Measurements from ENCODE around the gene DHX35.

Gene DHX35

DNA sequence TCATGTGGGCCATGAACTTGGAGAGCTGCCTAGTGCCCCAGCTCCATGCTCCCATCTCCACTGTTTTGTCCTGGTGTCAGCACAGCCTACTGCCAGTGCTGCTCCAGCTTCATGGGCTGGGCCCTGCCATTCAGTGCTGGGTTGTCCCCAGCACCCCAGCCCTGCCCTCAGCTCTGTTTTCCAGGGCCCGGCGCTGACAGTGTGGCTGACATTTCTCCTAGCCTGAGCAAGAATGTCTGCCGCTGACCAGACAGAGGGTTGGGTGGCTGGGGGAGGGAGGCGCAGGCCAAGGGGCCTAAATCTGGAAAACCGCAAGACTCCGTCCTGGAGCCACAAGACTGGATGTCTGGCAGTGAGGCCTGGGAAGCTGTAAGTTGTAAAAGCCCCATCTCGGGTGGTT, 78.9 kb downstream of the DHX35 start:
- no peaks in the 10 kb centered on the region for H3K9me3 Mint-ChIP-seq

DNA sequence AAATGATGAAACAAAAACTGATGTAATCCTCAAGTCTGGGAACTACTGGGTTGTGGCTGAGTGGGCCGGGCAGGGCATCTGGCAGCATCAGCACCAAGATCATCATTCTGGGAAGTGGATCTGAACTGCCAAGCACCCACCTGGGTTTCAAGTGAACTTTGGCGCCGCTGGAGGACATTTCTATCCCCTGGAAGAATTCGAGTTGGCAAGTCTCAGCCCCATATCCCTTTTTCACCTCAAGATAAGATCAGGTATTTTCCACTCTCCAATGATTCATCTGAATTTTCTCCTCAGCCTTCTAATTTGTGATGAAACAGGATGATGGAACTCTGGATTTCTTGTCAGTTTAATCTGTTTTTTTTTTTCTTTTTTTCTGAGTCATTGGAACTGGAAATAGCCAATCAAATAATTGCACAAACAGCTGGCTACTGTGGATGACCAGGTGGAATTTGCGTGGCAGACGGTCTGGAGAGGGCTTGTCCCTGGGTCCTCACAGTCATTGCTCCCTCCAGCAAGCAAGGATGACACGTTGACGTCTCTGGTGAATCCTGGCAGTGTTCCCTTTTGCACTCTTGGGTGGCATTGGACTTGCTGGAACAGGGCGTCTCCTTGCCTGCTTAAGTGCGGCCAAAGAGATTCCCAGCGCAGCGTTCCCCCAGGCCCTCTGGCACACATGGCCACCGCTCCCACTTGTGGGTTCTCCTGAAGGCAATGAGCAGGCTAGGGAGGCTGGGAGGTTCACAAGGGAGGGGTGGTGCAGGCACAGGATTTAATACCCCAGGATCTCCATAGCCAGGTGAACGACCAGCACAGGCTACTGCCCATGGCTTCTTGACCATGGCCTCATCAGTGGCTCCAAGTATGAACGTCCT, 80.4 kb downstream of the DHX35 start:
- no peaks in the 10 kb centered on the region for H3K27me3 Mint-ChIP-seq (ENCODE audit: low read depth, poor library complexity)
- TF ChIP-seq, protein P1, sequence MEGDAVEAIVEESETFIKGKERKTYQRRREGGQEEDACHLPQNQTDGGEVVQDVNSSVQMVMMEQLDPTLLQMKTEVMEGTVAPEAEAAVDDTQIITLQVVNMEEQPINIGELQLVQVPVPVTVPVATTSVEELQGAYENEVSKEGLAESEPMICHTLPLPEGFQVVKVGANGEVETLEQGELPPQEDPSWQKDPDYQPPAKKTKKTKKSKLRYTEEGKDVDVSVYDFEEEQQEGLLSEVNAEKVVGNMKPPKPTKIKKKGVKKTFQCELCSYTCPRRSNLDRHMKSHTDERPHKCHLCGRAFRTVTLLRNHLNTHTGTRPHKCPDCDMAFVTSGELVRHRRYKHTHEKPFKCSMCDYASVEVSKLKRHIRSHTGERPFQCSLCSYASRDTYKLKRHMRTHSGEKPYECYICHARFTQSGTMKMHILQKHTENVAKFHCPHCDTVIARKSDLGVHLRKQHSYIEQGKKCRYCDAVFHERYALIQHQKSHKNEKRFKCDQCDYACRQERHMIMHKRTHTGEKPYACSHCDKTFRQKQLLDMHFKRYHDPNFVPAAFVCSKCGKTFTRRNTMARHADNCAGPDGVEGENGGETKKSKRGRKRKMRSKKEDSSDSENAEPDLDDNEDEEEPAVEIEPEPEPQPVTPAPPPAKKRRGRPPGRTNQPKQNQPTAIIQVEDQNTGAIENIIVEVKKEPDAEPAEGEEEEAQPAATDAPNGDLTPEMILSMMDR (IDR thresholded peaks at IDR 0.05) = no peak
- H3K27ac Mint-ChIP-seq = peak overlapping the region; percentile 17
- H3K36me3 Mint-ChIP-seq (ENCODE audit: low read depth) = peaks cover 40% of the 10 kb centered on the region
- H3K4me3 Mint-ChIP-seq = no peak overlapping the region
- H3K4me1 Mint-ChIP-seq = peaks cover 3% of the 10 kb centered on the region
- no peak for DNase-seq
- no peaks in the 10 kb centered on the region for H3K9me3 Mint-ChIP-seq

More for the DNA sequence above, 78.9 kb downstream of the DHX35 start:
- TF ChIP-seq, protein P1 (IDR thresholded peaks at IDR 0.05) = no peak
- peaks cover 3% of the 10 kb centered on the region for H3K4me1 Mint-ChIP-seq
- peak overlapping the region; percentile 60 for H3K27ac Mint-ChIP-seq
- H3K27me3 Mint-ChIP-seq (ENCODE audit: low read depth, poor library complexity) = no peaks in the 10 kb centered on the region
- DNase-seq = no peak
- H3K36me3 Mint-ChIP-seq (ENCODE audit: low read depth) = peaks cover 51% of the 10 kb centered on the region
- no peak overlapping the region for H3K4me3 Mint-ChIP-seq

GRCh38 chr20:39044501-39044900, 82.4 kb downstream of the DHX35 start:
- Mint-ChIP-seq H3K27ac (no peak overlapping the region), H3K4me1 (peaks cover 4% of the 10 kb centered on the region), H3K36me3 (ENCODE audit: low read depth) (peaks cover 34% of the 10 kb centered on the region), H3K27me3 (ENCODE audit: low read depth, poor library complexity) (peaks cover 3% of the 10 kb centered on the region), H3K4me3 (no peak overlapping the region), H3K9me3 (no peaks in the 10 kb centered on the region)
- DNase-seq = no peak
- TF ChIP-seq, protein P1 (IDR thresholded peaks at IDR 0.05) = no peak

- Mint-ChIP-seq H3K9me3 (no peaks in the 10 kb centered on the region), H3K36me3 (ENCODE audit: low read depth) (peaks cover 34% of the 10 kb centered on the region), H3K4me1 (peaks cover 13% of the 10 kb centered on the region), H3K4me3 (no peak overlapping the region), H3K27me3 (ENCODE audit: low read depth, poor library complexity) (peaks cover 3% of the 10 kb centered on the region), H3K27ac (peak overlapping the region; percentile 21)
- no peak for DNase-seq
- TF ChIP-seq, protein P1 (IDR thresholded peaks at IDR 0.05) = no peak
Observed at GRCh38 chr20:39045676-39046075, 83.5 kb downstream of the DHX35 start.

DNA sequence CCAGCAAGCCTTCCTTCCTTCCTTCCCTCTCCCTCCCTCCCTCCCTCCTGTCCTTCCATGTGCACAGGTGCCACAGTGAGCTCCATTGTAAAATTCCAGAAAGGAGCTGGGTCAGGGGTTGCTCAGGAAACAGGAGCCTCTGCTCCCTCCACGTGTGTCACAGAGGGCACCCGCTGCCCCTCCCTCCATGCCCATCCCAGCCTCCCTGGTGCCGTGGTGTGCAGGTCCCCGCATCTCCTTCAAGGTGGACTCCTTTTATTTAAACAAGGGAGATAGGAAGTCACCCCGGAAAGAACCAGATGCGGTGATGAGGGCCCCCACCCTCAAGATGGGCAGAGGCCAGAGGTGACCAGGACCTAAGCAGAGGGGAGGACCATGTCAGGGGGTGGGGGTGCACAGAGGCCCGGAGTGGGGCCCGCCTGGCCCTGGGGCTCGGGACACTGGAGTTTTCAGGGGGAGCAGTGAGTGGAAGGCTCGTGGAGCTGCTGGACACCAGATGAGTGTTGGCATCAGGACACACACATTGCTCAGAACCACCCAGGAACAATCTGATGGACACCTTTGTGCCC, 85.4 kb downstream of the DHX35 start:
- Mint-ChIP-seq H3K27ac (no peak overlapping the region), H3K27me3 (ENCODE audit: low read depth, poor library complexity) (peaks cover 3% of the 10 kb centered on the region), H3K4me1 (peaks cover 21% of the 10 kb centered on the region), H3K36me3 (ENCODE audit: low read depth) (peaks cover 22% of the 10 kb centered on the region), H3K9me3 (no peaks in the 10 kb centered on the region), H3K4me3 (no peak overlapping the region)
- TF ChIP-seq, protein P1 (IDR thresholded peaks at IDR 0.05) = no peak
- DNase-seq = no peak
